NCI-H128 (cell line): ENCODE results near the gene CTAGE6.
"Not testable (repeated sequence)": the region's sequence is repeated elsewhere in the genome, so short reads cannot be mapped to it uniquely, and the experiment has no call there.

ENCODE experiments used
- DNase-seq: peaks from one replicate; lab custom pipeline; 2025; ENCODE audit not compliant: unreplicated experiment; lab: John Stamatoyannopoulos, UW

CTAGE6 gene

DNA sequence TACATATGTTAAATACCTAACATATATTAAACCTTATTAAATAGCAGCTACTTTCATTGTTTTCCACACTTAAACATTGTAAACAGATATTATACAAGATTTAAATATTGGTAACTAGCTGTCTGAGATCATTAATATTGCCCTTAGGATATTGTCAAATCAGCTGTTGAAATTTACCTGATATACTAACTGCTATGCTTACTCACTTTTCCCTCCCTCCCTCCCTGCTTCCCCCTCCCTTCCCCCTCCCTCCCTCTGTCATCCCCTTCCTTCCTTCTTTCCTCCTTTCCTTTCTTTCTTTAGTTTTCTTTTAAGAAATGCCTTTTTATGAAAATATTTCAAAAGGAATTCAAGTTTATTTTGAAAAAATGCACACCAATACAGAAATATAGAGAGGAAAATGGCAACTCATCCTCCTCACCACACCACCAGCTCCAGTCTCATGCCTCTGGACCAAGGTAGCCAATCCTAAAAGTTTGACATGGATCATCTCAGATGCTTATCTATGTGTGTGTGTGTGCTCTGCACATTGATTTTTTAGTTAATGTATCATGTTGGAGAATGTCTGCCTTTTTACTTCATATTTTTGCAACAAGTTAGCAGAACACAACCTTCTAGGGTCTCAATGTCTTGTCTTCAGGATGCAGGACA lies 41.8 kb downstream of the CTAGE6 start:
- DNase-seq, result not testable (repeated sequence)

DNA sequence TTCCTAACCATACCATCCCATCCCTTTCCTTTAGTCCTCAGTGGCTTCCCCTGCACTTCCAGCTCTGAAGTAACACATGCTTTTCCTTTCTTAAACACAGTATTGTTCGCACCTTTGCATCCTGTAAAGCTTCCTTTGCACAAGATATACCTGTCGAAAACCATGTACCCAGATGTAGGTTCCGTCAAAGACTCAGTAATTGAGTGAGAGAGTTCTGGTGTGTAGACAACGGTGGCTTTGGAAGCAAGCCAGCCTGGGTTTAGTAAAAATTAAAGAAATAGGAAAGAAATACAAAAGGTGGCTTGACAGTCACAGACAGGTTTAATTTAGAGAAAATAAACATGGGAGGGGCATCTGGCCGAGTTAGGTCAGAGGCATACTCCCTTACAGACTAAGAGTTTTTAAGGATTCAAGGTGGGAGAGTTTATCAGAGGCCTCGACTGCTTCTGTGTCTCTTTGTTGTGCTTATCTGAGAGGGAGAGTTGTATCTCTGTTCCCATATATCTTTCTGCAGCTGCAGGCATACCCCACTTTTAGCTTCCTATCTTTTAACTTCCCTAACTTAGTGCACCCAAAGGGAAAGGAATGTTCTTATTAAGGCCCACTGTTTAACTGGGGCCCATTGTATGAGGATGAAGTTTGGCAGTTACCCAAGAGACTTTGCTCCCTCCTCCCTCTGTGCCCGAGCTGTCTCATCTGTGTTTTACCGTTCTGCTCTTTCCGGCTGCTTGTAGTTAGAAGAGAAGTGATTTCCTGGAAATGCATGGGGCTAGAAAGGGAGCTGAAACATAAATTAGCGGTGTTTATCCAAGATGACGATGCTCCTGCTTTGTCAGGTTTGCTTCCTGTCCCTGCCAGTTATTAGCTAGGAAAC lies 42.7 kb downstream of the CTAGE6 start:
- DNase-seq, result not testable (repeated sequence)

DNA sequence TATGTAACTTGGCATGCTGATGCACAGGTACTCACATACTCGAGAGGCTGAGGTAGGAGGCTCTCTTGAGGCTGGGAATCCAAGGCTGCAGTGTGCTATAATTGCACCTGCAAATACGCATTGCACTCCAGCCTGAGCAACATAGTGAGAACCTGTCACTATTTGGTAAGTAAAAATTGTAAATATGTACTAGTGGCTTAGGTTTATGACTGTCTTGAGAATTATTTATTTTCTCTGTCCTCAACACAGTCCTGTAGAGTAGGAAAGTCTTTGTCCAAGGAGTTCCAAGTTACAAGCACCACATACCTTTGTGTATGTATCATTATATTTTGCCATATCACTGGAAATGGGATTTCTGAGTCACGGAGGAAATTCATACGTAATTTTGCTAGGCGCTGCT lies 45.1 kb downstream of the CTAGE6 start:
- DNase-seq, result not testable (repeated sequence)

DNA sequence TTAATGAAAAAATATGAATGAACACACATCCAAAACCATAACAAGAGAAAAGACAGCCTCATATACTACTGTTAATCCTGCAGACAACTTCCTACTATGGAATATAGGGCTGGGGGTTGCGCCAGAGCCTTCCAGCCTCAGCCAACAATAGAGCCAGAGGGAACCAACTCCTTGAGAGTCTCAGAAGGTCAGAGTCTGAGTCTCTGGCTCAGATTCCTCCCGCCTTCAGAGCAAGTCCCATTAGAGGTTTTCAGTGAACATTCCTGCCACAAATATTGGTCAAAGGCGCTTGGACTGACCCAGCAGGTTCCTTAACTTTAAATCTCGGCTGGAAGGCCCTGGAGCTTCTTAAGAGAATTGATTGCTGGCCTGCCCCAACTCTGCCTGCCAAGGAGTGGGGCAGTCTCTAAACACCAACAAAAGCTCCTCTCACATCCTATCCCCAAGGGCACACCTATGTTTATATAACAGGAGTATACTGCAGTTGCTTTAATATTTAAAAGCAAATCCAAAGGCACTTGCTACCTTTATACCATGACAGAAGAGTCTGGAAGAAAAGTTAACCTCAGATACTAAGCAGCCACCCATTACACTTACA lies 45.7 kb downstream of the CTAGE6 start:
- DNase-seq, result not testable (repeated sequence)

DNA sequence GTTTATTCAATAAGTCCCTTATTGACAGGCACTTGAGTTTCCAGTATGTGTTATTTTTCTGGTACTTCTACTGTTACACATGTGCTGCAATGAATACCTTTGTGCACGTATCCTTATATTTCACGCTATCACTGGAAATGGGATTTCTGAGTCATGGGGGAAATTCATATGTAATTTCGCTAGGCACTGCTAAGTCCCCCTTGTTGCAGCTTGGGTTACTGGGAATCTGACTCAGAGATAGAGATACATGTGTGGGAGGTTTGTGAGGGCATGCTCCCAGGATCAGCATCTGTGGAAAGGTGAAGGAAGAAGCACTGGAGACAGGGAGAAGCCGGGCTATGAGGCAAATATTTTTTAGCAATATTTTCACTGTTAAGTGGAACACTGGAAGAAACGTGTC lies 47.6 kb downstream of the CTAGE6 start:
- DNase-seq, result not testable (repeated sequence)
